ENCODE results near the gene SYNE2. TPM values are rescaled to one million over a fixed set of nuclear protein-coding genes. Genes with fewer than 3 reads are reported as not detected.

The SYNE2 gene
- total and polyA plus RNA-seq, 2 of the 8 experiments (the other 6 are each of a cell fraction or from before 2014, with no cell fraction given), result 32.6 to 46.1 TPM

- Histone ChIP-seq H3K9me3 (ENCODE audit: insufficient read depth in 2 of 2, low read depth in 1 of 2, low read length in 1 of 2) (no peaks in the 10 kb centered on the region), H3K18ac (ENCODE audit: extremely low read depth, low read length) (no peak overlapping the region), H3K79me1 (ENCODE audit: low read depth, low read length) (no peaks in the 10 kb centered on the region), H3K4ac (replicated peaks; ENCODE audit: insufficient read length, low read depth, low read length) (no peak overlapping the region), H2AK5ac (ENCODE audit: low read depth, low read length) (no peak overlapping the region), H4K5ac (ENCODE audit: insufficient read length, low read depth, low read length) (no peak overlapping the region), H2BK15ac (ENCODE audit: low read length) (no peak overlapping the region), H2BK120ac (replicated peaks; ENCODE audit: low read depth, low read length) (no peak overlapping the region), H3K36me3 (ENCODE audit: control insufficient read depth in 2 of 4, insufficient read depth in 4 of 4, low read length in 3 of 4) (peaks cover 0 to 5% (median 1%) of the 10 kb centered on the region in 4 experiments; a peak in 1 of 8 replicates), H4K8ac (ENCODE audit: extremely low read depth, insufficient read depth, low read length) (no peak overlapping the region), H4K91ac (replicated peaks; ENCODE audit: insufficient read length, low read length) (no peak overlapping the region), H2BK20ac (ENCODE audit: low read length) (no peak overlapping the region), H2AFZ (ENCODE audit: low read length) (no peak overlapping the region), H3K9ac (replicated peaks in 1 of 4; ENCODE audit: extremely low read depth in 1 of 4, low read depth in 3 of 4, low read length in 3 of 4) (no peak overlapping the region), H2BK5ac (ENCODE audit: low read depth, low read length) (no peak overlapping the region), H3K27me3 (replicated peaks in 1 of 4; ENCODE audit: control insufficient read depth in 3 of 4, extremely low read depth in 1 of 4, insufficient read depth in 3 of 4, low read length in 3 of 4) (no peaks in the 10 kb centered on the region), H3K4me2 (ENCODE audit: insufficient read depth in 1 of 2, low read depth in 2 of 2, low read length in 2 of 2) (no peak overlapping the region), H3K23ac (ENCODE audit: insufficient read length) (no peak overlapping the region), H3K4me3 (ENCODE audit: extremely low read depth in 1 of 4, insufficient read depth in 2 of 4, low read depth in 3 of 4, low read length in 4 of 4) (no peak overlapping the region), H3K23me2 (ENCODE audit: low read depth, low read length) (no peaks in the 10 kb centered on the region), H2BK12ac (ENCODE audit: low read depth, low read length) (no peak overlapping the region), H4K20me1 (replicated peaks in 1 of 2; ENCODE audit: control insufficient read depth in 1 of 2, insufficient read depth in 2 of 2, low read length in 2 of 2) (no peaks in the 10 kb centered on the region), H3K79me2 (ENCODE audit: control insufficient read depth in 1 of 2, insufficient read depth in 2 of 2, low read length in 2 of 2) (no peaks in the 10 kb centered on the region), H3K27ac (ENCODE audit: low read depth, low read length) (no peak overlapping the region), H3K56ac (replicated peaks; ENCODE audit: insufficient read length, low read depth, low read length) (no peak overlapping the region), H3K14ac (ENCODE audit: insufficient read length) (no peak overlapping the region), H3K4me1 (replicated peaks in 1 of 4; ENCODE audit: control insufficient read depth in 3 of 4, insufficient read depth in 4 of 4, low read length in 3 of 4) (0 out of 7 replicates have a peak, but pooled peaks cover 0 to 2% (median 0%) of the 10 kb centered on the region in 4 experiments)
- POLR2A ChIA-PET (ENCODE audit: partially characterized antibody), result interaction anchor here (1.0 to 1.8 kb wide), 3 partner anchors 25 to 68 kb away, joined by 3 to 5 read pairs (median 3); no protein-coding TSS in a partner anchor
- FAIRE-seq (no peak), DNase-seq (ENCODE audit: low read depth in 1 of 2, low spot score in 2 of 2) (no peak)
- CTCF ChIA-PET (ENCODE audit: partially characterized antibody), result interaction anchor here (0.8 to 4.7 kb wide), 5 partner anchors 22 to 68 kb away, joined by 3 to 32 read pairs (median 5); no protein-coding TSS in a partner anchor
- 89% methylated on average over 24 of the region's 24 CpGs; no CpG with 5 or more reads in 1 of the 2 experiments for WGBS, 2 experiments (ENCODE audit: extremely low coverage in 1 of 2, insufficient coverage in 1 of 2, insufficient read length in 1 of 2, insufficient replicate concordance in 2 of 2, low coverage in 1 of 2, low lambda C conversion rate in 2 of 2, missing lambda C conversion rate in 1 of 2)
- TF ChIP-seq POLR2AphosphoS5 (IDR thresholded peaks at IDR 0.05; ENCODE audit: low read depth, low read length) (peak; percentile 23; the same call in 1 of the 2 replicates), MAX (IDR thresholded peaks at IDR 0.05) (no peak)
These were observed 382.3 kb downstream of the SYNE2 start for GRCh38 chr14:64234877-64235651.

All from H1 (cell line).